ENCODE measurements around the gene MDM2. TPM values are rescaled to one million over a fixed set of nuclear protein-coding genes. Genes with fewer than 3 reads are reported as not detected.

Gene MDM2
- total and polyA plus RNA-seq, 9 of the 15 experiments (the other 6 are each of a cell fraction or from before 2014, with no cell fraction given) = 13.6 to 100 (median 49.0) TPM

DNA sequence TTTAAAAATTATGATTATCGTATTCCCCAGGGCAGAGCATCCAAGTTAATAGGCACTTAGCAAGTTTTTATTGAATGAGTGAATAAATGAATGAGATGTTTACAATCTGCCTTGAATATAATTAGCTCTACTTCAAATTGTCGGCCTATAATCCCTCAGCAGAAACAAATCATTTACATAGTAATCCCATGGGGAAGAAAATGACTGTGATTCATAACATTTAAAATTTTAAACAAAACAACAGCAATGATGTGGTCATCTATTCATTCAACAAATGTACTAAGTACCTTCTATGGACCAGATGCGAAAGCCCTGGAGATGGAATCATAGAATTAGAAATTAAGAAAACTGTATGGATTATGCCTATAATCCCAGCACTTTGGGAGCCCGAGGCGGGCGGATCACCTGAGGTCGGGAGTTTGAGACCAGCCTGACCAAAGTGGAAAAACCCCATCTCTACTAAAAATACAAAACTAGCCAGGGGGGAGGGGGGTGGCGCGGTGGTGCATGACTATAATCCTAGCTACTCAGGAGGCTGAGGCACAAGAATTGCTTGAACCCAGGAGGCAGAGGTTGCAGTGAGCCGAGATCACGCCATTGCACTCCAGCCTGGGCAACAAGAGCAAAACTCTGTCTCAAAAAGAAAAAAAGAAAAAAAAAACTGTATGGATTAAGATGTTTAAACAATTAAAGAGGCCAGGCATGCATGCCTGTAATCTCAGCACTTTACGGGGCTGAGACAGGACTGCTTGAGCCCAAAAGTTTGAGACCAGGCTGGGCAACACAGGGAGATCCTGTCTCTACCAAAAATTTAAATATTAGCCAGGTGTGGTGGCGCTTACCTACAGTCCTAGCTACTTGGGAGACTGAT is 17.7 kb upstream of the MDM2 start:
- Histone ChIP-seq H3K4me1 (replicated peaks in 1 of 2; ENCODE audit: control insufficient read depth in 2 of 2, insufficient read depth in 2 of 2, low read length in 2 of 2) (peaks cover 4 to 8% of the 10 kb centered on the region in 2 experiments; a peak in 4 of 5 replicates), H3K27ac (ENCODE audit: extremely low read depth, low read depth, low read length) (no peak overlapping the region), H3K27me3 (ENCODE audit: control insufficient read depth in 2 of 2, insufficient read depth in 2 of 2, low read length in 2 of 2) (no peaks in the 10 kb centered on the region), H2AFZ (ENCODE audit: low read depth, low read length) (no peak overlapping the region), H3K79me2 (ENCODE audit: control insufficient read depth, insufficient read depth, low read length) (no peaks in the 10 kb centered on the region), H3K9me3 (replicated peaks; ENCODE audit: control insufficient read depth, insufficient read depth, low read depth, low read length) (no peaks in the 10 kb centered on the region), H3K9me1 (ENCODE audit: control insufficient read depth, insufficient read depth, low read length) (no peaks in the 10 kb centered on the region), H3K9ac (ENCODE audit: insufficient read depth in 1 of 2, low read depth in 2 of 2, low read length in 2 of 2) (no peak overlapping the region), H3K4me2 (ENCODE audit: insufficient read depth, low read length) (no peak overlapping the region), H3K4me3 (no peak overlapping the region), H3K36me3 (ENCODE audit: control insufficient read depth, insufficient read depth, low read length) (no peaks in the 10 kb centered on the region), H4K20me1 (replicated peaks; ENCODE audit: control insufficient read depth, insufficient read depth, low read length) (no peaks in the 10 kb centered on the region)
- in situ Hi-C loops (cut with MboI) = no loop called here
- ChIA-PET CTCF (ENCODE audit: low intra/inter-chr PET ratio) (no interaction called here), POLR2A (no interaction called here)
- FAIRE-seq (no peak), DNase-seq (ENCODE audit: extremely low read depth in 1 of 4, low spot score in 3 of 4) (no peak), ATAC-seq (no peak)
- no TSS peak for BruUV-seq (replicated peaks)
- intact Hi-C loops (cut with micrococcal nuclease) = no loop called here
- 64% methylated on average over 12 of the region's 13 CpGs for WGBS (ENCODE audit: insufficient coverage, low coverage, missing lambda C conversion rate)
- TF ChIP-seq RBM25 (IDR thresholded peaks at IDR 0.05; ENCODE audit: low read depth, low read length, severe bottlenecking) (no peak), CHD7 (IDR thresholded peaks at IDR 0.05; ENCODE audit: low read depth, low read length) (no peak), SAFB (IDR thresholded peaks at IDR 0.05; ENCODE audit: borderline replicate concordance, low read depth, low read length) (no peak), FOXM1 (IDR thresholded peaks at IDR 0.05; ENCODE audit: low read depth) (no peak), FOXM1 (CRISPR knock-in tag; IDR thresholded peaks at IDR 0.05; ENCODE audit: low read depth) (no peak)
- TF ChIP-seq, protein P1, sequence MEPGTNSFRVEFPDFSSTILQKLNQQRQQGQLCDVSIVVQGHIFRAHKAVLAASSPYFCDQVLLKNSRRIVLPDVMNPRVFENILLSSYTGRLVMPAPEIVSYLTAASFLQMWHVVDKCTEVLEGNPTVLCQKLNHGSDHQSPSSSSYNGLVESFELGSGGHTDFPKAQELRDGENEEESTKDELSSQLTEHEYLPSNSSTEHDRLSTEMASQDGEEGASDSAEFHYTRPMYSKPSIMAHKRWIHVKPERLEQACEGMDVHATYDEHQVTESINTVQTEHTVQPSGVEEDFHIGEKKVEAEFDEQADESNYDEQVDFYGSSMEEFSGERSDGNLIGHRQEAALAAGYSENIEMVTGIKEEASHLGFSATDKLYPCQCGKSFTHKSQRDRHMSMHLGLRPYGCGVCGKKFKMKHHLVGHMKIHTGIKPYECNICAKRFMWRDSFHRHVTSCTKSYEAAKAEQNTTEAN (CRISPR knock-in tag; IDR thresholded peaks at IDR 0.05) = no peak

Measured in K562 (cell line).